Panc1 (cell line): Measurements from ENCODE around the gene NR1H2.

ENCODE experiments used
- POLR2AphosphoS5 ChIP-seq: IDR thresholded peaks from 2 replicates; pipeline ENCODE4 v1.6.1; 2012; ENCODE audit warnings: mild to moderate bottlenecking, low read depth, low read length, moderate library complexity
- TCF7L2 ChIP-seq: IDR thresholded peaks from 2 replicates; pipeline ENCODE4 v1.6.1; 2011; ENCODE audit warnings: mild to moderate bottlenecking, low read depth, low read length, inconsistent platforms
- TF ChIP-seq, protein P1 (sequence below), 2 experiments: IDR thresholded peaks; 2 replicates each; pipeline ENCODE4 v1.6.1; 2011 to 2012; ENCODE audit warnings: low read depth in 2 of 2, control low read depth in 1 of 2, low read length in 1 of 2, mild to moderate bottlenecking in 1 of 2, moderate library complexity in 1 of 2; ENCODE audit not compliant: insufficient read depth in 1 of 2
- TF ChIP-seq, protein P2 (sequence below): fragments of 450-650 bp; IDR thresholded peaks from 2 replicates; pipeline ENCODE4 v1.5.1; 2017; ENCODE audit warnings: mild to moderate bottlenecking

DNA sequence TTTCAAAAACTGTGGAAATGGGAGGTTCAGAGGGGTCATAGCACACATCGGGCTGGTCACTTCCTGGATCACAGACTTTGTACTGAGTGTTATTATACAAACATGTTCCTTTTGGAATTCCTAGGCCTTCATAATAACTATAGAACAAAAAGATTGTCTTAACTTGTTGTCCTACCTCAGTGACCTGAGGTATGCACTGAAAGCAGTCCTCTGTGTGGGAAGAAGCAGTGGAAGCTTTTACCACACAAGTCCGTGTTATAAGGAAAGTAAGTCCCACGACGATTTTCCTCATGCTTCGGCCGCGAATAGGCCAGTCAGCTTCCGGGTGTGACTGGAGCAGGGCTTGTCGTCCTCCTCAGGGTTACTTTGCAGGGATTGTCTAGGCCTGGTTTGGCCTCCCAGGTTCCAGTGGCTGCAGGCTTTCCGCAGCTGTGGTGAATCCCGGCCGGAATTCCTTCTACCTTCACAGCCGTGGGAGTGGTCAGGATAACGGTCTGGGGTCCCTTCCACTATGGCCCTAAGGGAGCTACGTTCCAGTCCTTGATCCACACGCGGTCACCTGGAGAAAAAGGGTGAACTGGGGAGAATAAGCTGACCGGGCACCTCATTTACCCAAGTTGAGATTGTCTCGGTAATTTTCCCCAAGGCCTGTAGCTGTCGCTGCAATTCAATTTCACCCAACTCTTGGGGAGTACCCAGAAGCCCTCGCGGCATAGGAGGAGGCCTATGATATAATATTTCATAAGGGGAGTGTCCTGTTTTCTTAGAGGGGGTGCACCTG lies 26.8 kb upstream of the NR1H2 start:
- TF ChIP-seq, protein P1, sequence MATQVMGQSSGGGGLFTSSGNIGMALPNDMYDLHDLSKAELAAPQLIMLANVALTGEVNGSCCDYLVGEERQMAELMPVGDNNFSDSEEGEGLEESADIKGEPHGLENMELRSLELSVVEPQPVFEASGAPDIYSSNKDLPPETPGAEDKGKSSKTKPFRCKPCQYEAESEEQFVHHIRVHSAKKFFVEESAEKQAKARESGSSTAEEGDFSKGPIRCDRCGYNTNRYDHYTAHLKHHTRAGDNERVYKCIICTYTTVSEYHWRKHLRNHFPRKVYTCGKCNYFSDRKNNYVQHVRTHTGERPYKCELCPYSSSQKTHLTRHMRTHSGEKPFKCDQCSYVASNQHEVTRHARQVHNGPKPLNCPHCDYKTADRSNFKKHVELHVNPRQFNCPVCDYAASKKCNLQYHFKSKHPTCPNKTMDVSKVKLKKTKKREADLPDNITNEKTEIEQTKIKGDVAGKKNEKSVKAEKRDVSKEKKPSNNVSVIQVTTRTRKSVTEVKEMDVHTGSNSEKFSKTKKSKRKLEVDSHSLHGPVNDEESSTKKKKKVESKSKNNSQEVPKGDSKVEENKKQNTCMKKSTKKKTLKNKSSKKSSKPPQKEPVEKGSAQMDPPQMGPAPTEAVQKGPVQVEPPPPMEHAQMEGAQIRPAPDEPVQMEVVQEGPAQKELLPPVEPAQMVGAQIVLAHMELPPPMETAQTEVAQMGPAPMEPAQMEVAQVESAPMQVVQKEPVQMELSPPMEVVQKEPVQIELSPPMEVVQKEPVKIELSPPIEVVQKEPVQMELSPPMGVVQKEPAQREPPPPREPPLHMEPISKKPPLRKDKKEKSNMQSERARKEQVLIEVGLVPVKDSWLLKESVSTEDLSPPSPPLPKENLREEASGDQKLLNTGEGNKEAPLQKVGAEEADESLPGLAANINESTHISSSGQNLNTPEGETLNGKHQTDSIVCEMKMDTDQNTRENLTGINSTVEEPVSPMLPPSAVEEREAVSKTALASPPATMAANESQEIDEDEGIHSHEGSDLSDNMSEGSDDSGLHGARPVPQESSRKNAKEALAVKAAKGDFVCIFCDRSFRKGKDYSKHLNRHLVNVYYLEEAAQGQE (IDR thresholded peaks at IDR 0.05; ENCODE audit: insufficient read depth in 1 of 2, low read depth in 2 of 2, low read length in 1 of 2): no peak
- TF ChIP-seq, protein P2, sequence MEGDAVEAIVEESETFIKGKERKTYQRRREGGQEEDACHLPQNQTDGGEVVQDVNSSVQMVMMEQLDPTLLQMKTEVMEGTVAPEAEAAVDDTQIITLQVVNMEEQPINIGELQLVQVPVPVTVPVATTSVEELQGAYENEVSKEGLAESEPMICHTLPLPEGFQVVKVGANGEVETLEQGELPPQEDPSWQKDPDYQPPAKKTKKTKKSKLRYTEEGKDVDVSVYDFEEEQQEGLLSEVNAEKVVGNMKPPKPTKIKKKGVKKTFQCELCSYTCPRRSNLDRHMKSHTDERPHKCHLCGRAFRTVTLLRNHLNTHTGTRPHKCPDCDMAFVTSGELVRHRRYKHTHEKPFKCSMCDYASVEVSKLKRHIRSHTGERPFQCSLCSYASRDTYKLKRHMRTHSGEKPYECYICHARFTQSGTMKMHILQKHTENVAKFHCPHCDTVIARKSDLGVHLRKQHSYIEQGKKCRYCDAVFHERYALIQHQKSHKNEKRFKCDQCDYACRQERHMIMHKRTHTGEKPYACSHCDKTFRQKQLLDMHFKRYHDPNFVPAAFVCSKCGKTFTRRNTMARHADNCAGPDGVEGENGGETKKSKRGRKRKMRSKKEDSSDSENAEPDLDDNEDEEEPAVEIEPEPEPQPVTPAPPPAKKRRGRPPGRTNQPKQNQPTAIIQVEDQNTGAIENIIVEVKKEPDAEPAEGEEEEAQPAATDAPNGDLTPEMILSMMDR: peak; percentile 50
- TF ChIP-seq TCF7L2: no peak
- no peak for TF ChIP-seq POLR2AphosphoS5
